ENCODE results near the gene STK4. TPM values are rescaled to one million over a fixed set of nuclear protein-coding genes. Genes with fewer than 3 reads are reported as not detected.

STK4 gene
- total RNA-seq, 1 experiment from 2014 or later: 74.7 TPM

DNA sequence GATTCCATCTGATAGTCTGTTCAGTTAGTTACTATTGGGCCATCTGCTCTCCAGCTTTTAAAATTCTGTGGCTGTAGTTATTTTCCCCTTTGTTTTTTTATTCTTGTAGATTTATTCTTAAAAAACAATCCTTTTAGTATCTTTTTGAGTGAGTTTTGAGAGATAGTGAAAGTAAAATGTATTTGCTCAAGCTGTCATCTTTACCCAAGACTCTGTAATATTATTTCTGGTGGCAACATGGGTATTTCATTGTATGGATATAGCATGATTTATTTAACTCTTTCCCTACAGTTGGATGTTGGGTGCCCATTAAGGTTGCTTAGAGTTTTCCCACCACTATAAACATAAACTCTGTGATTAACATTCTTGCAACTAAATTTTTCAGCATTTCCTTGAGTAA lies 24.6 kb downstream of the STK4 start:
- DNase-seq: no peak
- Mint-ChIP-seq H3K27me3 (ENCODE audit: insufficient read depth, unreplicated experiment) (no peaks in the 10 kb centered on the region), H3K27ac (ENCODE audit: unreplicated experiment) (no peak overlapping the region), H3K4me1 (ENCODE audit: low read depth, unreplicated experiment) (no peaks in the 10 kb centered on the region), H3K4me3 (ENCODE audit: unreplicated experiment) (no peak overlapping the region), H3K9me3 (ENCODE audit: unreplicated experiment) (no peaks in the 10 kb centered on the region), H3K36me3 (ENCODE audit: insufficient read depth, unreplicated experiment) (peaks cover 40% of the 10 kb centered on the region)
- H3K9me3 ChIP-seq: no peaks in the 10 kb centered on the region
- no peak overlapping the region for H3K4me3 ChIP-seq (ENCODE audit: low read depth, low read length)
- no peaks in the 10 kb centered on the region for H3K27me3 ChIP-seq (replicated peaks; ENCODE audit: control insufficient read depth, insufficient read depth, low read length)
- peaks cover 2% of the 10 kb centered on the region; the same call in 1 of the 2 replicates for H3K36me3 ChIP-seq (ENCODE audit: control insufficient read depth, insufficient read depth, low read length)
- H3K4me1 ChIP-seq: no peaks in the 10 kb centered on the region
- BruUV-seq (replicated peaks): no TSS peak
- TF ChIP-seq, protein P1, sequence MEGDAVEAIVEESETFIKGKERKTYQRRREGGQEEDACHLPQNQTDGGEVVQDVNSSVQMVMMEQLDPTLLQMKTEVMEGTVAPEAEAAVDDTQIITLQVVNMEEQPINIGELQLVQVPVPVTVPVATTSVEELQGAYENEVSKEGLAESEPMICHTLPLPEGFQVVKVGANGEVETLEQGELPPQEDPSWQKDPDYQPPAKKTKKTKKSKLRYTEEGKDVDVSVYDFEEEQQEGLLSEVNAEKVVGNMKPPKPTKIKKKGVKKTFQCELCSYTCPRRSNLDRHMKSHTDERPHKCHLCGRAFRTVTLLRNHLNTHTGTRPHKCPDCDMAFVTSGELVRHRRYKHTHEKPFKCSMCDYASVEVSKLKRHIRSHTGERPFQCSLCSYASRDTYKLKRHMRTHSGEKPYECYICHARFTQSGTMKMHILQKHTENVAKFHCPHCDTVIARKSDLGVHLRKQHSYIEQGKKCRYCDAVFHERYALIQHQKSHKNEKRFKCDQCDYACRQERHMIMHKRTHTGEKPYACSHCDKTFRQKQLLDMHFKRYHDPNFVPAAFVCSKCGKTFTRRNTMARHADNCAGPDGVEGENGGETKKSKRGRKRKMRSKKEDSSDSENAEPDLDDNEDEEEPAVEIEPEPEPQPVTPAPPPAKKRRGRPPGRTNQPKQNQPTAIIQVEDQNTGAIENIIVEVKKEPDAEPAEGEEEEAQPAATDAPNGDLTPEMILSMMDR (IDR thresholded peaks at IDR 0.05; ENCODE audit: insufficient read depth in 1 of 2, low read depth in 1 of 2, low read length in 1 of 2, severe bottlenecking in 1 of 2, unreplicated experiment in 1 of 2): no peak
- ChIA-PET POLR2A (no interaction called here), CTCF (no interaction called here)
- intact Hi-C loops (cut with micrococcal nuclease; ENCODE audit: unreplicated experiment): no loop called here

DNA sequence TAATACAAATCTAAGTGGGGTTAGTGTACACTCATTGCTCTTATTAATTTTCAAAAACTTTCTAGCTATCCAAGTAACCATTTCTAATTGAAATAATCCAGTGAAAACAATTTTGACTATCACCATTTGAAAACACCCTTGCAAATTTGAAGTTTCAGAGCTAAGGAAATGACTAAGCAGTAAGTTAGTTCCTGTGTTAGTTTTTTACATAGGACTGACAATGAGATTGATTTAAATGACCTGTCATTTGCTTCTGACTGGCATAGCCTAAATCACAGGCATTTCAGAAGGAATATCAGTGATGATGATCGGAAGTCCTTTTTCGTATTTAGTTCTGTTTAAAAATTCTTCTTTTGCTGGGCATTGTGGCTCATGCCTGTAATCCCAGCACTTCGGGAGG lies 27.0 kb downstream of the STK4 start:
- H3K4me3 ChIP-seq (ENCODE audit: low read depth, low read length): no peak overlapping the region
- no peak overlapping the region for H3K27ac Mint-ChIP-seq (ENCODE audit: unreplicated experiment)
- ChIA-PET CTCF (no interaction called here), POLR2A (no interaction called here)
- BruUV-seq (replicated peaks): no TSS peak
- TF ChIP-seq, protein P1 (IDR thresholded peaks at IDR 0.05; ENCODE audit: insufficient read depth in 1 of 2, low read depth in 1 of 2, low read length in 1 of 2, severe bottlenecking in 1 of 2, unreplicated experiment in 1 of 2): no peak
- H3K27me3 Mint-ChIP-seq (ENCODE audit: insufficient read depth, unreplicated experiment): no peaks in the 10 kb centered on the region
- no peak for DNase-seq
- no peaks in the 10 kb centered on the region for H3K27me3 ChIP-seq (replicated peaks; ENCODE audit: control insufficient read depth, insufficient read depth, low read length)
- peaks cover 6% of the 10 kb centered on the region for H3K36me3 ChIP-seq (ENCODE audit: control insufficient read depth, insufficient read depth, low read length)
- peaks cover 56% of the 10 kb centered on the region for H3K36me3 Mint-ChIP-seq (ENCODE audit: insufficient read depth, unreplicated experiment)
- no peaks in the 10 kb centered on the region for H3K9me3 Mint-ChIP-seq (ENCODE audit: unreplicated experiment)
- H3K4me3 Mint-ChIP-seq (ENCODE audit: unreplicated experiment): no peak overlapping the region
- no peaks in the 10 kb centered on the region for H3K9me3 ChIP-seq
- H3K4me1 ChIP-seq: no peaks in the 10 kb centered on the region
- intact Hi-C loops (cut with micrococcal nuclease; ENCODE audit: unreplicated experiment): no loop called here
- H3K4me1 Mint-ChIP-seq (ENCODE audit: low read depth, unreplicated experiment): no peaks in the 10 kb centered on the region

DNA sequence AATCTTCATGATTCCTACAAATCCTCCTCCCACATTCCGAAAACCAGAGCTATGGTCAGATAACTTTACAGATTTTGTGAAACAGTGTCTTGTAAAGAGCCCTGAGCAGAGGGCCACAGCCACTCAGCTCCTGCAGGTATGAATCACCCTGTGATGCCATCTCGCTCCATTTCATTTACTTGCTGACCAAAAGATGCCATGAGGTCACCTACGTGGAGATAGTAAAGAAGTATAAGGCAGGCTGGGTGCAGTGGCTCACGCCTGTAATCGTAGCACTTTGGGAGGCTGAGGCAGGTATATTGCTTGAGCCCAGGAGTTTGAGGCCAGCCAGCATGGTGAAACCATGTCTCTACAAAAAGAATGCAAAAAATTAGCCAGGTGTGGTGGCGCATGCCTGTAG lies 30.9 kb downstream of the STK4 start:
- H3K36me3 Mint-ChIP-seq (ENCODE audit: insufficient read depth, unreplicated experiment): peaks cover 72% of the 10 kb centered on the region
- Histone ChIP-seq H3K27me3 (replicated peaks; ENCODE audit: control insufficient read depth, insufficient read depth, low read length) (no peaks in the 10 kb centered on the region), H3K4me1 (no peaks in the 10 kb centered on the region), H3K9me3 (no peaks in the 10 kb centered on the region), H3K4me3 (ENCODE audit: low read depth, low read length) (no peak overlapping the region), H3K36me3 (ENCODE audit: control insufficient read depth, insufficient read depth, low read length) (peaks cover 8% of the 10 kb centered on the region)
- POLR2A ChIA-PET: no interaction called here
- CTCF ChIA-PET: interaction anchor here (1.0 kb wide), 1 partner anchor 14 kb away, joined by 3 read pairs; no protein-coding TSS in a partner anchor
- DNase-seq: no peak
- H3K27me3 Mint-ChIP-seq (ENCODE audit: insufficient read depth, unreplicated experiment): no peaks in the 10 kb centered on the region
- H3K4me1 Mint-ChIP-seq (ENCODE audit: low read depth, unreplicated experiment): no peaks in the 10 kb centered on the region
- BruUV-seq (replicated peaks): no TSS peak
- H3K4me3 Mint-ChIP-seq (ENCODE audit: unreplicated experiment): no peak overlapping the region
- H3K9me3 Mint-ChIP-seq (ENCODE audit: unreplicated experiment): no peaks in the 10 kb centered on the region
- TF ChIP-seq, protein P1 (IDR thresholded peaks at IDR 0.05; ENCODE audit: insufficient read depth in 1 of 2, low read depth in 1 of 2, low read length in 1 of 2, severe bottlenecking in 1 of 2, unreplicated experiment in 1 of 2): no peak
- intact Hi-C loops (cut with micrococcal nuclease; ENCODE audit: unreplicated experiment): no loop called here
- H3K27ac Mint-ChIP-seq (ENCODE audit: unreplicated experiment): no peak overlapping the region
